Measurements from ENCODE around the gene NPFFR2.
"Not testable (repeated sequence)": the region's sequence is repeated elsewhere in the genome, so short reads cannot be mapped to it uniquely, and the experiment has no call there.

NPFFR2 gene

DNA sequence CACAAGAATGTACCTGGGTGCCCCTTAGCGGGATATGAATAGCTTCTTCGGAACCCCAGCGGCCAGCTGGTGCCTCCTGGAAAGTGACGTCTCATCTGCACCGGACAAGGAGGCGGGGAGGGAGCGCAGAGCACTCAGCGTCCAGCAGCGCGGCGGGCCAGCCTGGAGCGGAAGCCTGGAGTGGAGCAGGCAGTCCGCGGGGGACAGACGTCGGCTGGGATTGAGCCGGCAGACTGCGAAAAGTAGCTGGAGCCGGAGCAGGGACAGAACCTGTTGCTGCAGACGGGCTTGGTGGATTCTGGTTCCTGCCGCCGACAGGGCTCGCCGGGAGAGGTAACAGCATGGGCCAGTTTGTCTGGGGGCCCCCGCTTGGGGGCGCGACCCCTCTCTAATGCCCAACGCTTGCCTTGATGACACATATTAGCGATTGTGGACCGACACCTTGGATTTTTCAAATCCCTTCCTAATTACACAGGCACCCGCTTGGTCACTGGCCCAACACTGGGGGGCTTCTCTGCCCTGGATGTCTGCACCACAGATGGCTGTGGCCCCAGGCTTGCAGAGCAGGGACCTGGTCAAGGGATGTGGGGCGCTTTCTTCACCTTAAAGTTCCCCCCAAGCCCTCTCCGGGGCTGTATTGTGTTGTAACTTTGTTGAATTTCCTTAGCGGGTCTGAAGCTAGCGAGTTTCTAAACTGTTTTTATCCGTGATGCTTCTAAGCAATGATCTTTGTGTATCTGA, at the start of gene NPFFR2:
Gene NPFFR2, plus strand, starts transcription at position 133 of the 741 bp plus-strand sequence. CDS start 96,592 bp downstream, outside the sequence.
- DNase-seq, result no peak

- no peak for DNase-seq
Measured at GRCh38 chr4:71992571-71993312, 39.1 kb upstream of the NPFFR2 start.

DNA sequence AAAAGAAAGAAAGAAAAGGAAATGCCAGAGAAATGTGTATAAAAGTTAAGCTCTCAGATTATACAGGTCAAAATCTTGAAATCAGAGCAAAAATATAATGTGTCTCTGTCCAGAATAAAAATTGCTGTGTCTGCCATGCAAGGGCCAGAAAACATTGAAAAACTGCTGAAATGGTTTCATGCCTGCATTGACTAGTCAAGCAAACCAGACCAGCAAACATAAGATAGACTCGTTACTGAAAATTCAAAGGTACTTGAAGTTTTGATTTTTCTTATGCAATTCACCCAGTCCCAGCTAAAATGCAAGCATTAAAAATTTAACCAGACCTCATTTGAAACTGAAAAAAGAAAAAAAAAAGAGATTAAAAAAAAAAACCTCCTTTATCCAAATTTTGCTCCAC, 37.2 kb upstream of the NPFFR2 start:
- DNase-seq, result no peak

GRCh38 chr4:71995297-71995696, 36.5 kb upstream of the NPFFR2 start:
- no peak for DNase-seq

- DNase-seq, result no peak
Measured at GRCh38 chr4:72006586-72006985, 25.2 kb upstream of the NPFFR2 start.

DNA sequence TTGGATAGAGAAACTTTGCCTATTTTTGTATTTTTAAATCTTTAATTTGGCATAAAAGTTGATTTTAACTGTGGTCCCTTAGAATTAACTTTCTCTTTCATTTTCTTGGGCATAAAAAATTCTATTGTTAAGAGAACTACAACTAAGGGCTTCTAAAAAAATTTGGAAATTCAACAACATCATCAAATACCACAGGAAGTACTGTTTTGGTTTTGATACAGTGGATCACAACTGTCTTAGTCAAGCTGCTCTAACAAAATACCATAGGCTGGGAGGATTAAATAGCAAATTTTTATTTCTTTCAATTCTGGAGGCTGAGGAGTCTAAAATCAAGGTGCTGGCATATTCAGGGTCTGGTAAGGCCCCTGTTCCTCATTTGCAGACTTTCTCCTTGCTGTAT, 19.9 kb upstream of the NPFFR2 start:
- no peak for DNase-seq

- DNase-seq, result no peak
Measured at GRCh38 chr4:72016011-72016410, 15.8 kb upstream of the NPFFR2 start.

GRCh38 chr4:72019688-72020087, 12.1 kb upstream of the NPFFR2 start:
- DNase-seq, result no peak

DNA sequence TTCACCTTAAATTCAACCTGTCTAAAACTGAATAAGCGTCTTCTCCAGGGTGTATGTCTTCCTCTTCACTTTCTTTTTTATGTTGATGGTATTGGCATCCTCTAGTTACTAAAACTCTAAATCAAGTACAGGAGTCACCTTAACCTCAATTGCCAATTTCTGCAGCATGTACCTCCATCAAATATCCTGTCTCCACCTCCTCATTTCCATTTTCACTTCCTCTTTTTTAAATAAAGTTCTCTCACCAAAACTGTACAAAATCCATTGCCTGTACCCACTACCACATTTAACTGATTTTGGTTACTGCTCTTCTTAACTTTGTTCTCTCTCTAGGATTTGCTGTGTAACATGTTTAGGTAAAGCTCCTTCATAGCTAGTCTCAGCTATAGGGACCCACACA, 9.2 kb upstream of the NPFFR2 start:
- no peak for DNase-seq

GRCh38 chr4:72055566-72055965, 23.8 kb downstream of the NPFFR2 start:
- no peak for DNase-seq

- no peak for DNase-seq
Measured at GRCh38 chr4:72063726-72064125, 31.9 kb downstream of the NPFFR2 start.

DNA sequence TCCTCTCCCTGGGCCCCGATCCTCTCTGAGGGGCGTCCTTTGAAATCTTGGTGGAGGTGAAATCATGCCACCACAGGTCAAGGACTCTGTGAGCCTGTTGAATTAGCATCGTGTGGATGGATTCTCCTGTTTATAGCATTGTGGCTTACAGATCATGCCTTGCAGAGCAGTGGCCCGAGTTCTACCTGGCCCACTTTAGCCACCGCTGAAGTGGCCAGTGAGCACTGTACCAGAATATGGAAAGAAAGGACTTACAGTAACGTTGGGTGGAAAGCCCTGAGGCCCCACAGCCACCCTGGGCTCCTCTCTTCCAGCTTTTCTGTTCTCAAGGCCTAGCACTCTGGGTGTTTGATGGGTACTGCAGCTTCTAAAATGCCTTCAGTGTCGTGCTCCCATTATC, 35.3 kb downstream of the NPFFR2 start:
- no peak for DNase-seq

GRCh38 chr4:72073816-72074215, 42.0 kb downstream of the NPFFR2 start:
- DNase-seq, result no peak

- no peak for DNase-seq
Measured at GRCh38 chr4:72076562-72076961, 44.8 kb downstream of the NPFFR2 start.

- no peak for DNase-seq
Measured at GRCh38 chr4:72077346-72077745, 45.5 kb downstream of the NPFFR2 start.

DNA sequence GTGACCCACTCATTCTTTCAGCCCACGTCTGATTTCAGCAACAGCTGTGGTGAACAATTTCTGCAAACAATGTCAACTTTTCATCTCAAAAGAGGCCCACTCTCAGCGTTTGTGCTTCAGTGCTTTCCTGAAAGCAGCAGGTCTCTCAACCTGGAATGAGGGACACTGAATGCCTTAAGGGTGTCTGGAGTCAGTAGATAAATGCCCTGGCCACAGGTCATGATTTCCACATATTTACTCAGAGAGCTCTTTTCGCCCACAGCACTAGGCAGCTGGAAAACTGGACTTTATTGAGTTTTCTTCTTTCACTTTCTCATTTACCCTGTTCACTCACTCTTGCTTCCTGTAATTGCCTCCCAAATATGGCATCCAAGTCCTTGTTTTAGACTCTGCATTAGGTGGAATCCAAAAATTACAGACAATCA, 52.8 kb downstream of the NPFFR2 start:
- DNase-seq, result no peak

DNA sequence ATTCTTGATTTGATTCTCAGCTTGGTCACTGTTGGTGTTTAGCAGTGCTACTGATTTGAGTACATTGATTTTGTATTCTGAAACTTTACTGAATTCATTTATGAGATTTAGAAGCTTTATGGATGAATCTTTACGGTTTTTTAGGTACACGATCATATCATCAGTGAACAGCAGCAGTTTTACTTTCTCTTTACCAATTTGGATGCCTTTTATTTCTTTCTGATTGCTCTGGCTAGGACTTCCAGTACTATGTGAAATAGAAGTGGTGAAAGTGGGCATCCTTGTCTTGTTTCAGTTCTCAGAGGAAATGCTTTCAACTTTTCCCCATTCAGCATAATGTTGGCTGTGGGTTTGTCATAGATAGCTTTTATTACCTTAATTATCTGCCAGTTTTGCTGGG, 58.8 kb downstream of the NPFFR2 start:
- DNase-seq, result not testable (repeated sequence)

DNA sequence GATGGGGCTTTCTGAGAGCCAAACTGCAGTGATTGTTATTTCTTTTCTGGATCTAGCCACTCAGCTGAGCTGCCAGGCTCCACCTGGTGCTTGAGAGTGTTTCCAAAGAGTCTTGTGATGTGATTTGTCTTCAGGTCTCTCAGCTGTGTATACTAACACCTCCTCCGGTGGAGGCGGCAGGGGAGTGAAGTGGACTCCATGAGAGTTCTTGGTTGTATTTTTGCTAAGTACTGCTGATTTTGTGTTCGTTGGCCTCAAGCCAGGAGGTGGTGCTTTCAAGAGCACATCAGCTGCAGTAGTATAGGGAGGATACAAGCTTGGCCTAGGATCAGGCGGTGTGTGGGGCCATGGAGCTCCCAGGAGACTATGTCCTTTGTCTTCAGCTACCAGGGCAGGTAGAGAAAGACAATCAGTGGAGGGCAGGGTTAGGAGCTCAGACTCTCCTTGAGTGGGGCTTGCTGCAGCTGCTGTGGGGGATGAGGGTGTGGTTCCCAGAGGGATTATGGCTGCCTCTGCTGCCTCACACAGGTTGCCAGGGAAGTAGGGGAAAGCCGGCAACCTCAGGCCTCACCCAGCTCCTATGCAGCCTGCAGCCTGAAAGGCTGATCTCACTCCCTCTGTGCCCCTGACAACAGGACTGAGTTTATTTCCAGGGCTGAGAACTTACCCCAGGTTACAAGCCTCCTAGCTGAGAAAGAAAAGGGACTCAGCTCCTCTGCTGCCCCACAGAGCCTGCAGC, 62.4 kb downstream of the NPFFR2 start:
- DNase-seq, result no peak

DNA sequence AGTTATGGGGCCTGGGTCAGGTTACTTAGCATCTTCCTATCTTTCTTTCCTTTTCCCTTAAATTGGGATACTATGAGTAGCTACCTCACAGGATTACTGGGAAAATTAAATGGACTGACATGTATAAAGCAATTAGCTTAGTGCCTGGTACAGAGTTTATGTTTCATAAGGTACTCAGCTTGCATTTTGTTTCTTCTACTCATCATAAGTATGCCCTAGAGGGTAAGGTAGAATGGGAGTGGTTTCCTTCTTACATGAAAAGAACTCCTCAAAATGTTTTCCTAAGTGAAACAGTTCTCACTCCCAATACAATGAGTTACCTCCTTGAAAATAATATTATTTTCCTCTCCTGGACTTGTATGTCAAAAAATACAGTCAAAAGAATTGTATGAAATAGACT, 75.7 kb downstream of the NPFFR2 start:
- no peak for DNase-seq

GRCh38 chr4:72109364-72109763, 77.6 kb downstream of the NPFFR2 start:
- no peak for DNase-seq

- no peak for DNase-seq
Measured at GRCh38 chr4:72109959-72110497, 78.2 kb downstream of the NPFFR2 start.

GRCh38 chr4:72110886-72111285, 79.1 kb downstream of the NPFFR2 start:
- DNase-seq, result no peak

GRCh38 chr4:72111863-72112262, 80.1 kb downstream of the NPFFR2 start:
- no peak for DNase-seq

Measured in GDM1 (cell line).